Measurements from ENCODE around the gene MSX1.
"Not testable (repeated sequence)": the region's sequence is repeated elsewhere in the genome, so short reads cannot be mapped to it uniquely, and the experiment has no call there.

Gene MSX1

GRCh38 chr4:4859325-4859798, at the start of gene MSX1:
Gene MSX1 (plus strand): TSS chr4:4859665. CDS start chr4:4859900, 235 bp downstream.
- no peak for DNase-seq (ENCODE audit: low read depth)

GRCh38 chr4:4810092-4810774, 49.2 kb upstream of the MSX1 start:
- no peak for DNase-seq (ENCODE audit: low read depth)

DNA sequence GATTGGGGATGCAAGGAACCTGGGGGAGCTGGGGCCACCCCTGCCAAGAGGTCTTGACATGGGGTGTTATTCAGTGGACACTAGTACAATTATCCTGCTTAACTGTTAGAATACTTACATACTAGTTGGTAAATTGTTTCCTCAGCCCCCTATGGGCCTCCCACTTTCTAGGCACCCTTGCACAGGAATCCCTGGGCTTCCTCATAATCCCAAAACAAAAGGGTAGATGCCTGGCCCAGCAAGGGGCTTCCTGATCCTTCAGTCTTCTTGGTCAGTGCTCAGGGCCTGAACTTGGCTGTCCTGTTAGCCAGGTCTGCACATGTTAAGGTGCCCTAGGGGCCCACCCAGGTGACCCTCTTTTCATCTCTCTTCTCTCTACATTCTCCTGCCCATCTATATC, 48.7 kb upstream of the MSX1 start:
- no peak for DNase-seq (ENCODE audit: low read depth)

DNA sequence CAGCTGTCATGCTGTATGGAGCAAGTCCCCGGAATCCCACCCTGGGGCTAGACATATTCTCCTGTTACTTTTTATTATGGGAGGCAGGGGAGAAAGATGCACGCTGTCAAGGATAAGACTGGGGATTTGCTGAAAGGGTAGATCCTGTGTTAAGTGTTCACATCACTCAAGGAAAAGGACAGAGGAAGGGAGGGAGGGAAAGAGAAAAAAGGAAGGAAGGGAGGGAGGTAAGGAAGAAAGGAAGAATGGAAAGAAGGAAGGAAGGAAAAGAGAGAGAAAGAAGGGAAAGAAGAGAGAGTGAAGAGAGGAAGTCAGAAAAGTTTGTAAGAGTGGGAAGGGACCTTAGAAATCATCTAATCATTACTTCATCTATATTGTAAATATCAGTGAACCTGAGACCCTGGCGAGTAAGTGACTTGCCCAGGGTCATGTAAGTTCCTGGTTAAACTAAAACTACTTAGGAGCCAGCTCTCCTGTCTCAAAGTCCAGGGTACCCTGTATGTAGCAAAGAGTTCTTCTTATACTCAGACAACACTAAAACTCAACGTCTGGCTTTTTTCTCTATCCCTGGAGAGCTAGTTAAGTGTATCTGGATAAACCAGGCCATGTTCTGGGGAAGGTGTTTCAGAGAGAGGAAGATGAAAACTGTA, 47.2 kb upstream of the MSX1 start:
- no peak for DNase-seq (ENCODE audit: low read depth)

DNA sequence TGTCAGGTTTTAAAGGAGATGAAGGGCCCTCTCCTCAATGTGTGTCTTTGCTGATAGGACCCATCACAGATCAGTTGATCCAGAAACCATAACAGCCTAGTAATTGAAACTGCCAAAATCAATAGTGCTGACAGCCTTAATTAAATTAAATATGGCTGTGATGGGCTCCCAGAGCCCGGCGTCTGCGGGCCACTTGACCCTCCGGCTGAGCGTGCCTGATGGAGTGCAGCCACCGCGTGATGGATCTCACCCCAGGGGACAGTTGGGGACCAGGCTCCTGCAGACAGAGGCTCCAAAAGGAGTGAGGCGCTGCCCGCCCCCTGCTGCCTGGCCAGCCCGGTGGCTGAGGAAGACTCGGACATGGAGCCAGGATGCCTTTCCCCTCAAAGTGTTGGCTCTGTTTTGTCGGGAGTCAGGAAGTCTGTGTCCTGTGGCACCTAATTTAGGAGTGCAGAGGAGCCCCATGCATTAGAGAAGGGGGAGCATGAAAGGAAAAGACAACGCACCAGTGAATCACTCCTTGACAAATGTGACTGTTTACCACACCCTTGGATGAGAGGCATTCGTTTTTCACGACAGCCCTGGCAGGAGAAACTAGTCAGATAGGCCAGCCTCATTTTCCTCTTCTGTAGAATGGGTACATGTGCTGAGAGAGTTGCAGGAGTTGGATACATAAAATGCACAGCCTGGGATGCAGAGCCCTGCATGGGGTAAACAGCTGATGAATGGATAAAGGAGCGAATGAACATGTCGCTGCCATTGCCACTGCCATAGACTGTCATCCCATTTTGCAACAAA, 40.9 kb upstream of the MSX1 start:
- no peak for DNase-seq (ENCODE audit: low read depth)

DNA sequence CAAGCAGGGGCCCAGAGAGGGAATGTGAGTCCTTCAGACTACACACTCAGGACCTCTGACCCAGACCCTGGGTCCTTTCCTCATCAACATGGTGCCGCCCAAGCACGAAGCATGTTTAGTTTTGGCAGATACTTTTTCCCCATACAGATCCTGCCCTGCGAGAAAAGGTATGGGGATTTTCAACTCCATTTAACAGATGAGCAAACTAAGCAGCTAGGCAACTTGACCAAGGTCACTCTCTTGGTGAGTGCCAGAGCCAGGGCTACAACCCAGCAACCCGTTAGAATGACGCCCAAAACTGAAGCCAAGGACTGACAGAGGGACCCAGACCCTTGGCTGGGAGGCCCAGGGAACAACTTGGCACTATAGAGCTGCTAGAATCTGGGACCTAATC, 40.3 kb upstream of the MSX1 start:
- DNase-seq (ENCODE audit: low read depth): no peak

DNA sequence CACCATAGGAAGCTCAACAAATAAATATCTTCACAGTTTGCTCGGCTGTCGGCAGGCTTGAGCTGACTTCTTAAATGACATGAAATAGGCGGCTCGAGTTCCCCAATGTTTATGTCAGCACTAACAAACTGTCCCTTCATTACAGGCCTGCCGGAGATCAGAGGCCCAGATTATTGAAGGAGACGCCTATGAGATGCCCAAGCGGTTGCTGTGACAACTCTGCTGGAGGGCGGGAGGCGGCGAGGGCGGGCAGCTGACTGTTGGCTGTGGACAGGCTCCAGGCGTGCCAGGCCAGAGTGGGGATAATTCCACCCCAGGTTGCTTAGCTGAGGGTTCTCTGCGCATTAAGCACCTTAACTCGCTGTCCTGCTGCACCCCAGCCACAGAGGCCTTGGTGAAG, 39.2 kb upstream of the MSX1 start:
- DNase-seq (ENCODE audit: low read depth): no peak

DNA sequence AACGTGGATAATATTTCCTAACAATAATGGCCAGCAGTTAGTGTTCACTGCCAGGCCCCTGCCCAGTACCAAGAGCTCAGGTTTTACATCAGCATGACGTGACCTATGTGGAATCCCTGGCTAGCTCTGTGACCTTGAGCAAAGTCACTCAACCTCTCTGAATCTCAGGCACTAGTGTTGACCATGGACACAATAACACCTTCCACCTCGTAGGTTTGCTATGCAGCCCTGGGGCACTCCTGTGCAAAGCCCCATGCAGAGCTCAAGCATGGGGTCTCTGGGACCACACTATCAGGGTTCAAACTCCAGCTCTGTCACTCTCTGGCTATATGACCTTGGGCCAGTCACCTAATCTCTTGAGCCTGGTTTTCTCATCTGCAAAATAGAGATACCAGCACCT, 38.7 kb upstream of the MSX1 start:
- no peak for DNase-seq (ENCODE audit: low read depth)

DNA sequence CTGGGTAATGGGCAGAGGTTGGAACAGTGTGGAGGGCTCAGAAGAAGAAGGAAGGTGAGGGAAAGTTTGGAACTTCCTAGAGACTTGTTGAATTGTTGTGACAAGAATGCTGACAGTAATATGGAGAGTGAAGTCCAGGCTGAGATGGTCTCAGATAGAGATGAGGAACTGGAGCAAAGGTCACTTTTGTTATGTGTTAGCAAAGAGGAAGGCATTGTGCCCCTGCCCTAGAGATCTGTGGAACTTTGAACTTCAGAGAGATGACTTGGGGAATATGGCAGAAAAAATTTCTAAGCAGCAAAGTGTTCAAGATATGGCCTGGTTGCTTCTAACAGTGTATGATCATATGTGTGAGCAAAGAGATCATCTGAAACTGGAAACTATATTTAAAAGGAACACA, 37.9 kb upstream of the MSX1 start:
- no peak for DNase-seq (ENCODE audit: low read depth)

- not testable (repeated sequence) for DNase-seq (ENCODE audit: low read depth)
Observed at GRCh38 chr4:4822286-4822685, 37.2 kb upstream of the MSX1 start.

GRCh38 chr4:4823621-4824162, 35.8 kb upstream of the MSX1 start:
- no peak for DNase-seq (ENCODE audit: low read depth)

DNA sequence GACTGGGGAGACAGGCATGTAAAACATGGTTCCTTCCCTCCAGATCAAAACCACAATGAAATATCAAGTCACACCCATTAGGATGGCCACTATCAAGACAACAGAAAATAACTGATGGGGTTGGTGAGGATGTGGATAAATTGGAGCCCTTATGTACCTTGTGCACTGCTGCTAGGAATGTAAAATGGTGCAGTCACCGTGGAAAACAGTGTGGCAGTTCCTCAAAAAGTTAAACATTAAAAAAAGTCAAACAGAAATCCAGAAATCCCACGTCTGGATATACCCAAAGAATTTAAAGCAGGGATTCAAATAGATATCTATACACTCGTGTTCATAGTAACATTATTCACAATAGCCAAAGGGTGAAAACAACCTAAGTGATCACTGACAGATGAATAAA, 35.2 kb upstream of the MSX1 start:
- no peak for DNase-seq (ENCODE audit: low read depth)

GRCh38 chr4:4825431-4825830, 34.0 kb upstream of the MSX1 start:
- DNase-seq (ENCODE audit: low read depth): no peak

GRCh38 chr4:4829837-4830236, 29.6 kb upstream of the MSX1 start:
- no peak for DNase-seq (ENCODE audit: low read depth)

GRCh38 chr4:4831266-4831665, 28.2 kb upstream of the MSX1 start:
- DNase-seq (ENCODE audit: low read depth): no peak

- no peak for DNase-seq (ENCODE audit: low read depth)
Observed at GRCh38 chr4:4831825-4832224, 27.6 kb upstream of the MSX1 start.

GRCh38 chr4:4836044-4836443, 23.4 kb upstream of the MSX1 start:
- DNase-seq (ENCODE audit: low read depth): no peak

DNA sequence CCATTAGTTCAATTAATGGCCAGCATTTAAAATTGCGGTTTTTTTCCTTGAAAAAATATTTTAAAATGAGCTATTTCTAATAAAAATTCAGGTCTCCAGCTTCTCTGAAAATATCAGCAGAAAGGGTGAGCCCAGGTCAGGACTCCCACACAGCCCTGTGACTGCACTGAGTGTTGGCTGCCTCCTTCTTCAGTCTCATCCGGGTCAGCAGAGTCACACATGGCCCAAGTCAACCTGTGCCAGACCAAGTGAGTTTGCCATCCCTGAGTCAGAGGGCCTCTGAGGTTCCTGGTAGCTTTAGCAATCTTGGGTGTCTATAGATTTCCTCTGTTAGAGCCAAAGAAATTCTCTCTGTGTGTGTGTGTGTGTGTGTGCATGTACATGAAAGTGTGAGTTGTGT, 22.1 kb upstream of the MSX1 start:
- no peak for DNase-seq (ENCODE audit: low read depth)

DNA sequence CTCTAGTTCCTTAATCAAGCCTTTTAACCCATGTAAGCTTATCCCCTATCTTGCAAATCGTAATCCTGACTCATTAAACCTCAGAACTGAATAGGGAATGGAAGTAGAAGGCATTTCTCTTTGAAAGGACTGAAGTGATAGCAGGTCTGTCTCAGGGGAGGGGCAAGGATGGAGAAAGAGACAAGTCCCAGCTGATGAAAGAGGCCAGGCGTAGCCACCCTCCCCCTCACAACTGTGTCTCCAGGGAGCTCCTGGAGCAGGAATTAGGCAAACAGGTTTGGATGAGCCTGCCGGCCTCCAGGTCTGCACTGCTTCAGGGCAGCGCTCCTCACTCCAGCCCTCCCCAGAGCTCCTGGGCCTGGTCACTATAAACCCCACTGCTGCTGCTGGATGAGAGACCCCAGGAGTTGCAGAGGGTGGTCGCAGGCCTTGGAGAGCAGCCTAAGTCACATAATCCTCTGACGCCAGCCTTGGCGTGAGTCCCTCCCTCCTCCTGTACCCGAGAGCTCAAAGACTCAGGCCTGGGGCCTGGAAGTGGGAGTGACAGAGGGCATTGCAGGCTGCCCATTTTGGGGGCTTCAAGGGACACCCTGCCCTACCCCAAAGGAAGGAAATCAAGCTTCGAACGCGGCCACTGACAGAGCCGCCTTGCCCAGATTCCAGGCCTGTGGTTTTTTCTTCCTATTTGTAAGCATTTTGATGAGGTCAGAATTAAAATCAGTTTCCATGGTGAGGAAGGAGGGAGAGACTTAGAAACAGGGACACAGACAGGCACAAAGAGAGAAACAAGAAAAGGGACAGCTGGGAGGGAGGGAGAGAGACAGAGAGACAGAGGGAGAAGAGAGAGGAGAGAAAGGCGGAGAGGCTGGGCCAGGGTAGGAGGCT, 21.2 kb upstream of the MSX1 start:
- no peak for DNase-seq (ENCODE audit: low read depth)

DNA sequence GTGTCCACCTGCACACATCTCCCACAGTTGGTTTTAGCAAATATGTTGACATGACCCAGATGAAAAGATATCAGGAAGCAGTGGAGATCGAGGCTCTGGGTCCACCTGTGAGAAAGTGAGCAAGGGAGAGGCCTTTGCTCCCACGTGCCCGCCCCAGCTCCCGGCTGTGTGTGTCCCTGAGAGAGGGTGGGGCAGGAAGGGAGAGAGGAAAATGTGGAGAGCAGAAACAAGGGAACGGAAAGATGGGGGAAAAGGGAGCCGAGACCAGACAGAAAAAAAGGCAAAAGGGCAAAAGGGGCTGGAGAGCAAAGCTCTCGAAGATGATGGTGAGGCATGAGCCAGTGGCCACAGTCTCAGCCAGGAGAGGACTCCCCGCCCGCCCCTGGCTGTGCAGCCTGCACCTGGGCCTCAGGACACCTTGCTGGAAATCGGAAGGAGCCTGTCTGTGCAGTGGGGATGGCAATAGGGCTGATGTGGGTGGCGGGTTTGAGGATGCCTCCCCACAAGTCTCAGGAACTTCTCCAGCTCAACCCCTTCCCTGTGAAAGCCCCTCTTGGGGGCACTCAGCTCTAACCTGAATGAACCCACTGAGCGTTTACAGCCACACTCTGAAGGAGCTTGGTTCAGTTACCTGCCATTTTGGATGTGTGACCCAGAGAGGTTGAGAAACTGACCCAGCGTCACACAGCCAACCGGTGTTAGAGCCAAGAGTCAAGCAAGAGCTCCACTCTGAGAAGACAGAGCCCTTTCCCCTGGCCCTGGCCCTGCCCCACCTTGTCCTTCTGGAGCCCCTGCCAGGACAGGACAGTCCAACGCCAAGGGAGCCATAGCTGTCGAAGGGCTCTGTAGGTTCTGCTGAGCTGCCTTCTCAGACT, 20.3 kb upstream of the MSX1 start:
- no peak for DNase-seq (ENCODE audit: low read depth)

DNA sequence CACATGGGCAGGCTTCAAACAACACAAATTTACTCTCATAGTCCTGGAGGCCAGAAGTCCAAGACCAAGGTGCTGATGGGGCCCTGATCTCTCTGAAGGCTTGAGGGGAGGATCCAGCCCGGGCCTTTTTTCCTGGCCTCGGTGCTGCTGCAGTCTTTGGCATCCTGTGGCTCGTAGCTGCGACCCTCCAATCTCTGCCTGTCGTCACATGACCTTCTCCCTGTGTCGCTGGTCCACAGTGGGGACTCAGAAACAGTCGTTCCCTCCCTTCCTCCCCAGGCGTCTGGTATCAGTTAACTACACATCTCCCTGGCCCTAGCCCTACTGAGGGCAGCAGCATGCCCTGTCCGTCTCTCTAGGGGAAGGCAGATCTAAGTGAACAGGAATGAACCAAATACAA, 19.1 kb upstream of the MSX1 start:
- no peak for DNase-seq (ENCODE audit: low read depth)
